AG09309 (cell line): ENCODE results near the gene TDRD9.

Source experiments
- DNase-seq: peaks from one replicate; pipeline ENCODE4 v3.0.0-alpha.2; 2010; ENCODE audit warnings: low read depth
- H3K4me3 ChIP-seq: 2 replicates; pipeline ENCODE4 v1.5.1; 2011; ENCODE audit warnings: mild to moderate bottlenecking, low read depth, low read length, moderate library complexity; ENCODE audit not compliant: control insufficient read depth
- CTCF ChIP-seq: IDR thresholded peaks from 2 replicates; pipeline ENCODE4 v1.5.1; 2011; ENCODE audit warnings: mild to moderate bottlenecking, low read depth, low read length, inconsistent platforms; ENCODE audit not compliant: insufficient read depth, control insufficient read depth; ENCODE audit errors: missing control alignments

The TDRD9 gene

DNA sequence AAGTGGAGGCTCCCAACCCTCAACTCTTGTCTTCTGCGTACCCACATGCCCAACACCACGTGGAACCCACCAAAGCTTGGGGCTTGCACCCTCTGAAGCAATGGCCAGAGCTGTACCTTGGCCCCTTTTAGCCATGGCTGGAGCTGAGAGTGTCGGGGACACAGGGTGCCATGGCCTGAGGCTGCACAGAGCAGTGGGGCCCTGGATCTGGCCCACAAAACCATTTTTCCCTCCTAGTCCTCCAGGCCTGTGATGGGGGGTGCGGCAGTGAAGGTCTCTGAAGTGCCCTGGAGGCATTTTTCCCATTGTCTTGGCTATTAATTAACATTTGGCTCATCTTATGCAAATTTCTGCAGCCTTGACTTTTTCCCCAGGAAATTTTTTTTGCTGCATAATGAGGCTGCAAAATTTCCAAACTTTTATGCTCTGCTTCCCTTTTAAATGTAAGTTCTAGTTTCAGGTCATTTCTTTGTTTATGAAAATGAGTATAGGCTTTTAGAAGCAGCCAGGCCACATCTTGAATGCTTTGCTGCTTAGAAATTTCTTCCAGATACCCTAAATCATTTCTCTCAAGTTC is 138.6 kb downstream of the TDRD9 start:
- no peak for DNase-seq
- no peak overlapping the region for H3K4me3 ChIP-seq
- no peak for TF ChIP-seq CTCF

GRCh38 chr14:104069541-104069940 is 141.3 kb downstream of the TDRD9 start:
- H3K4me3 ChIP-seq = no peak overlapping the region
- no peak for DNase-seq
- no peak for TF ChIP-seq CTCF

- no peak for TF ChIP-seq CTCF
- H3K4me3 ChIP-seq = no peak overlapping the region
- no peak for DNase-seq
These were observed 144.3 kb downstream of the TDRD9 start for GRCh38 chr14:104072586-104072985.

GRCh38 chr14:104073764-104074163 is 145.5 kb downstream of the TDRD9 start:
- TF ChIP-seq CTCF = no peak
- no peak for DNase-seq
- no peak overlapping the region for H3K4me3 ChIP-seq

- no peak overlapping the region for H3K4me3 ChIP-seq
- peak; percentile 38 for TF ChIP-seq CTCF
- no peak for DNase-seq
These were observed 147.4 kb downstream of the TDRD9 start for GRCh38 chr14:104075530-104076151.

- no peak overlapping the region for H3K4me3 ChIP-seq
- no peak for DNase-seq
- no peak for TF ChIP-seq CTCF
These were observed 148.5 kb downstream of the TDRD9 start for GRCh38 chr14:104076743-104077142.
